ENCODE data around the gene NFIA. TPM values are rescaled to one million over a fixed set of nuclear protein-coding genes. Genes with fewer than 3 reads are reported as not detected.

Gene NFIA
- total RNA-seq, 1 experiment from 2014 or later: 0.35 TPM

GRCh38 chr1:61293986-61294504 lies 211.7 kb downstream of the NFIA start:
- no peak overlapping the region for H3K9ac ChIP-seq (ENCODE audit: extremely low read depth, insufficient read length, low read length)
- no peaks in the 10 kb centered on the region; the same call in 1 of the 2 replicates for H3K27me3 Mint-ChIP-seq (ENCODE audit: low read depth)
- H2BK15ac ChIP-seq (ENCODE audit: low read depth, low read length): no peak overlapping the region
- no peak overlapping the region for H3K4me2 ChIP-seq (ENCODE audit: insufficient read depth, insufficient read length, low read length)
- peaks cover 75 to 76% of the 10 kb centered on the region in 2 experiments for H3K4me1 Mint-ChIP-seq
- H3T11ph ChIP-seq (ENCODE audit: low read length): no peak overlapping the region
- H2BK12ac ChIP-seq (ENCODE audit: insufficient read length, low read depth, low read length): no peak overlapping the region
- peaks cover 27% of the 10 kb centered on the region for H3K4me1 ChIP-seq (ENCODE audit: insufficient read depth, low read length)
- no peak overlapping the region for H2BK120ac ChIP-seq (ENCODE audit: low read depth, low read length, poor library complexity, severe bottlenecking)
- no peaks in the 10 kb centered on the region for H4K20me1 ChIP-seq (ENCODE audit: control insufficient read depth, insufficient read depth, insufficient read length)
- no peak overlapping the region for H3K4me3 Mint-ChIP-seq
- no peak overlapping the region for H2AK5ac ChIP-seq (ENCODE audit: insufficient read length, low read length)
- H4K8ac ChIP-seq (replicated peaks; ENCODE audit: insufficient read length, low read depth, low read length): no peak overlapping the region
- no peak overlapping the region for H3K27ac Mint-ChIP-seq
- WGBS (ENCODE audit: extremely low coverage, insufficient read length, low lambda C conversion rate): no CpG with 5 or more reads among the region's 2 CpGs
- no peak overlapping the region for H3K18ac ChIP-seq (ENCODE audit: insufficient read length, low read depth, low read length)
- no peak overlapping the region for H2AFZ ChIP-seq (ENCODE audit: low read length)
- H3K79me2 ChIP-seq (ENCODE audit: insufficient read depth, low read length): no peaks in the 10 kb centered on the region
- no peak overlapping the region for H3K56ac ChIP-seq (ENCODE audit: insufficient read length, low read depth, low read length)
- no peak overlapping the region for H2BK20ac ChIP-seq (ENCODE audit: low read depth, low read length, poor library complexity, severe bottlenecking)
- no peaks in the 10 kb centered on the region for H3K9me3 ChIP-seq (ENCODE audit: control insufficient read depth, low read depth, low read length)
- no peak overlapping the region for H3K14ac ChIP-seq (ENCODE audit: insufficient read depth, low read length)
- H3K4ac ChIP-seq (ENCODE audit: low read depth, low read length): no peak overlapping the region
- no peaks in the 10 kb centered on the region for H3K79me1 ChIP-seq (ENCODE audit: insufficient read depth, low read depth, low read length, poor library complexity, severe bottlenecking)
- DNase-seq: no peak
- no peak overlapping the region for H4K5ac ChIP-seq (ENCODE audit: insufficient read length, low read depth, low read length)
- no peak overlapping the region for H3K27ac ChIP-seq (ENCODE audit: insufficient read length, low read depth, low read length)
- H3K27me3 ChIP-seq (ENCODE audit: insufficient read depth, low read length): no peaks in the 10 kb centered on the region
- H3K23me2 ChIP-seq (ENCODE audit: insufficient read length, low read depth, low read length, poor library complexity, severe bottlenecking): no peaks in the 10 kb centered on the region
- H4K91ac ChIP-seq (ENCODE audit: insufficient read length, low read depth, low read length): no peak overlapping the region
- H2BK5ac ChIP-seq (ENCODE audit: insufficient read length, low read length): no peak overlapping the region
- no peak overlapping the region for H3K23ac ChIP-seq (ENCODE audit: insufficient read length, low read depth, low read length)
- H3K36me3 Mint-ChIP-seq (ENCODE audit: insufficient read depth in 1 of 3, low read depth in 3 of 3): peaks cover 0 to 10% (median 10%) of the 10 kb centered on the region in 3 experiments; a peak in 5 of 7 replicates
- peaks cover 5 to 9% of the 10 kb centered on the region in 2 experiments for H3K9me3 Mint-ChIP-seq
- TF ChIP-seq CTCF (conservative IDR thresholded peaks at IDR 0.05): no peak

Data from H9 (cell line).